SK-N-SH (cell line): Measurements from ENCODE around the gene DIS3L2. TPM values are rescaled to one million over a fixed set of nuclear protein-coding genes. Genes with fewer than 3 reads are reported as not detected.

ENCODE experiments used
- CTCF ChIA-PET: fragments of 300-600, 350-600 bp; formaldehyde crosslinking; extraction: SDS; loops from one replicate; lab custom pipeline; 2021; lab: Yijun Ruan, JAX
- POLR2A ChIA-PET: fragments of 350-600 bp; sonication (Branson Sonifier 250); formaldehyde crosslinking; extraction: SDS; loops from one replicate; lab custom pipeline; 2020; ENCODE audit warnings: antibody characterized with exemption, inconsistent platforms; lab: Yijun Ruan, JAX
- DNase-seq: peaks from one replicate; pipeline ENCODE4 v3.0.0; 2012
- H2AFZ ChIP-seq: fragments of 200-600 bp; sonication (generic); 2 replicates; pipeline ENCODE4 v1.8.1; 2016; ENCODE audit warnings: antibody characterized with exemption, mild to moderate bottlenecking, low read depth
- H3F3A ChIP-seq: fragments of 200-600 bp; sonication (generic); replicated peaks from 2 replicates; pipeline ENCODE3; 2016; ENCODE audit warnings: antibody characterized with exemption, mild to moderate bottlenecking; ENCODE audit not compliant: insufficient read depth
- H3K27ac ChIP-seq, 2 experiments: fragments of 200-500 bp in 1 of 2; fragments of 200-600 bp in 1 of 2; sonication (Bioruptor generic) in 1 of 2; sonication (generic), shearing (Covaris generic) in 1 of 2; 2 replicates each; pipeline versions ENCODE4 v1.5.1 to v1.6.1; 2014 to 2016; ENCODE audit warnings: low read depth in 2 of 2, inconsistent platforms in 1 of 2, low read length in 1 of 2, mild to moderate bottlenecking in 1 of 2, mixed read lengths in 1 of 2
- H3K27me3 ChIP-seq: fragments of 200-600 bp; sonication (generic), shearing (Covaris generic); 2 replicates; pipeline ENCODE4 v1.6.1; 2016; ENCODE audit warnings: mixed run types; ENCODE audit not compliant: insufficient read depth
- H3K36me3 ChIP-seq, 2 experiments: fragments of 200-500 bp in 1 of 2; fragments of 200-600 bp in 1 of 2; sonication (Bioruptor generic) in 1 of 2; sonication (generic) in 1 of 2; replicated peaks in 1 of 2; 2 replicates each; pipeline versions ENCODE3 to v1.5.1; 2014 to 2016; ENCODE audit warnings: low read length in 1 of 2, mild to moderate bottlenecking in 1 of 2; ENCODE audit not compliant: insufficient read depth in 2 of 2, control insufficient read depth in 1 of 2
- H3K4me1 ChIP-seq, 2 experiments: fragments of 200-500 bp in 1 of 2; fragments of 200-600 bp in 1 of 2; sonication (Bioruptor generic) in 1 of 2; sonication (generic), shearing (Covaris generic) in 1 of 2; 2 replicates each; pipeline versions ENCODE4 v1.5.1 to v1.6.1; 2014 to 2016; ENCODE audit warnings: low read depth in 1 of 2, low read length in 1 of 2, mixed run types in 1 of 2; ENCODE audit not compliant: insufficient read depth in 2 of 2, control insufficient read depth in 1 of 2
- H3K4me2 ChIP-seq: fragments of 200-600 bp; sonication (generic), shearing (Covaris generic); 2 replicates; pipeline ENCODE4 v1.6.1; 2017; ENCODE audit warnings: mixed run types
- H3K4me3 ChIP-seq, 2 experiments: fragments of 200-500 bp in 1 of 2; fragments of 200-600 bp in 1 of 2; sonication (Bioruptor generic) in 1 of 2; sonication (generic), shearing (Covaris generic) in 1 of 2; 2 replicates each; pipeline versions ENCODE4 v1.5.1 to v1.8.1; 2014 to 2016; ENCODE audit warnings: low read depth in 2 of 2, inconsistent platforms in 1 of 2, low read length in 1 of 2, mild to moderate bottlenecking in 1 of 2, mixed read lengths in 1 of 2, moderate library complexity in 1 of 2
- H3K79me2 ChIP-seq: fragments of 200-600 bp; sonication (generic); 2 replicates; pipeline ENCODE4 v1.8.1; 2017; ENCODE audit warnings: mild to moderate bottlenecking; ENCODE audit not compliant: insufficient read depth
- H3K9ac ChIP-seq: fragments of 200-600 bp; sonication (generic); 2 replicates; pipeline ENCODE4 v1.6.1; 2017; ENCODE audit warnings: mixed run types
- H3K9me2 ChIP-seq: fragments of 200-600 bp; sonication (generic); 2 replicates; pipeline ENCODE4 v1.6.1; 2017; ENCODE audit warnings: mixed run types
- H3K9me3 ChIP-seq: fragments of 200-600 bp; sonication (generic); 2 replicates; pipeline ENCODE4 v1.6.1; 2017; ENCODE audit warnings: mixed run types, mild to moderate bottlenecking, moderate library complexity
- H4K20me1 ChIP-seq: fragments of 200-600 bp; sonication (generic); 2 replicates; pipeline ENCODE4 v1.6.1; 2017; ENCODE audit warnings: mild to moderate bottlenecking, mixed run types; ENCODE audit not compliant: insufficient read depth
- ELF1 ChIP-seq: IDR thresholded peaks from 2 replicates; pipeline ENCODE4 v1.4.0; 2012
- EP300 ChIP-seq, 2 experiments: IDR thresholded peaks; 2 replicates each; pipeline versions ENCODE4 v1.4.0 to v1.6.1; 2012; ENCODE audit warnings: borderline replicate concordance in 1 of 2, low read depth in 1 of 2, low read length in 1 of 2
- EZH2phosphoT487 ChIP-seq: fragments of 200-600 bp; sonication (generic); IDR thresholded peaks from 2 replicates; pipeline ENCODE4 v1.6.1; 2017; ENCODE audit warnings: low read depth, mixed run types, mild to moderate bottlenecking, antibody characterized with exemption, moderate library complexity, borderline replicate concordance
- FOSL2 ChIP-seq: IDR thresholded peaks from 2 replicates; pipeline ENCODE4 v1.4.0; 2012; ENCODE audit warnings: low read depth, mild to moderate bottlenecking, moderate library complexity, borderline replicate concordance
- FOXJ3 ChIP-seq: sonication (generic); formaldehyde crosslinking; IDR thresholded peaks from 2 replicates; pipeline ENCODE4 v1.5.1; 2020; ENCODE audit warnings: mild to moderate bottlenecking, missing genetic modification reagents
- FOXM1 ChIP-seq: IDR thresholded peaks from 2 replicates; pipeline ENCODE4 v1.4.0; 2012; ENCODE audit warnings: low read depth, mild to moderate bottlenecking
- GABPA ChIP-seq: IDR thresholded peaks from 2 replicates; pipeline ENCODE4 v1.4.0; 2012; ENCODE audit warnings: low read depth, mild to moderate bottlenecking
- GATA2 ChIP-seq: sonication (generic); formaldehyde crosslinking; IDR thresholded peaks from 2 replicates; pipeline ENCODE4 v1.5.0; 2020; ENCODE audit warnings: mild to moderate bottlenecking, missing genetic modification reagents
- JUND ChIP-seq: IDR thresholded peaks from 2 replicates; pipeline ENCODE4 v1.4.0; 2012
- MXI1 ChIP-seq: IDR thresholded peaks from 2 replicates; pipeline ENCODE4 v1.6.1; 2012; ENCODE audit warnings: mild to moderate bottlenecking, low read depth, low read length, improper control_type of control experiment
- NRF1 ChIP-seq: IDR thresholded peaks from 2 replicates; pipeline ENCODE4 v1.6.1; 2012; ENCODE audit warnings: low read depth, mild to moderate bottlenecking, low read length
- POLR2AphosphoS5 ChIP-seq: IDR thresholded peaks from 2 replicates; pipeline ENCODE4 v1.6.1; 2012; ENCODE audit warnings: low read depth, low read length
- RAD21 ChIP-seq: IDR thresholded peaks from 2 replicates; pipeline ENCODE4 v1.6.1; 2012; ENCODE audit warnings: mild to moderate bottlenecking, low read length
- RCOR1 ChIP-seq: fragments of 150-350 bp; IDR thresholded peaks from 2 replicates; pipeline ENCODE4 v1.6.1; 2017; ENCODE audit warnings: antibody characterized with exemption, low read length
- REST ChIP-seq: IDR thresholded peaks from 2 replicates; pipeline ENCODE4 v1.6.1; 2012; ENCODE audit warnings: mild to moderate bottlenecking, low read depth, low read length, moderate library complexity
- RFX5 ChIP-seq: IDR thresholded peaks from 2 replicates; pipeline ENCODE4 v1.6.1; 2012; ENCODE audit warnings: mild to moderate bottlenecking, improper control_type of control experiment, low read length
- RXRA ChIP-seq: IDR thresholded peaks from 2 replicates; pipeline ENCODE4 v1.4.0; 2012; ENCODE audit warnings: low read depth, mild to moderate bottlenecking, borderline replicate concordance
- SIN3A ChIP-seq: IDR thresholded peaks from 2 replicates; pipeline ENCODE4 v1.6.1; 2012; ENCODE audit warnings: low read depth, mild to moderate bottlenecking, low read length, moderate library complexity, borderline replicate concordance
- SMC3 ChIP-seq: IDR thresholded peaks from 2 replicates; pipeline ENCODE4 v1.6.1; 2012; ENCODE audit warnings: low read depth, low read length, improper control_type of control experiment
- TAF1 ChIP-seq: IDR thresholded peaks from 2 replicates; pipeline ENCODE4 v1.6.1; 2012; ENCODE audit warnings: low read depth, mild to moderate bottlenecking, low read length, moderate library complexity, borderline replicate concordance
- TCF12 ChIP-seq: IDR thresholded peaks from 2 replicates; pipeline ENCODE4 v1.4.0; 2012
- USF2 ChIP-seq: fragments of 150-350 bp; IDR thresholded peaks from 2 replicates; pipeline ENCODE4 v1.6.1; 2017; ENCODE audit warnings: antibody characterized with exemption, low read length, low read depth, borderline replicate concordance
- WGBS: methylation state at CpG from one replicate; pipeline ENCODE4 v1.1.6; 2017; ENCODE audit warnings: low lambda C conversion rate; 5-methylcytosine and 5-hydroxymethylcytosine counted together
- polyA plus RNA-seq, 3 experiments: library from polyadenylated mRNA; depleted of rRNA; stranded (reverse); fragments of >200 nt; gene quantifications; 2 replicates each; pipeline ENCODE4 v1.2.3, GENCODE V29; 2012
- TF ChIP-seq, protein P1 (sequence below): IDR thresholded peaks from 2 replicates; pipeline ENCODE4 v1.4.0; 2012; ENCODE audit warnings: low read depth, borderline replicate concordance

The DIS3L2 gene
- polyA plus RNA-seq, 1 of the 3 experiments (the other 2 are of a cell fraction), result 17.9 TPM

DNA sequence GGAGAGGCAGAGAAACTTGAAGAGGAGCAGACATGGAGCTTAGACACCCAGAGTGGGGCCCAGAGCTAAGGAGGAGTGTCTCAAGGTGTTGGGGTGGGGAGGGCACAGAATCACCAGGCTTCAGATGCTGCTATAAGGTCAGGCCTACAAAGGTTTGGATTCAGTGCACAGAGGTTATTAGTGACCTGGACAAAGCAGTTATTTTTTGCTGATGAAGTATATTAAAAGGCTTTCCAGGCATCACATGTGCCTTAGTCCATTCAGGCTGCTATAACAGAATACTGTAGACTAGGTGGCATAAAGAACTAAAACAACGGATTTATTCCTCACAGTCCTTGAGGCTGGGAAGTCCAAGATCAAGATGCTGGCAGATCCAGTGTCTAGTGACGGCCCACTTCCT, 271.4 kb downstream of the DIS3L2 start:
- no peaks in the 10 kb centered on the region for H3K9me2 ChIP-seq
- ChIA-PET POLR2A (no interaction called here), CTCF (interaction anchor here (2.1 kb wide), 1 partner anchor 308 kb away, joined by 10 read pairs; the partner anchor contains the start of gene NPPC)
- no peak overlapping the region for H3K4me2 ChIP-seq
- H3K36me3 ChIP-seq, result no peaks in the 10 kb centered on the region
- DNase-seq, result no peak
- H3K27ac ChIP-seq, result no peak overlapping the region
- peaks cover 0 to 3% of the 10 kb centered on the region in 2 experiments; a peak in 1 of 4 replicates for H3K4me1 ChIP-seq
- no peaks in the 10 kb centered on the region for H3K79me2 ChIP-seq
- H3K4me3 ChIP-seq, result no peak overlapping the region
- H3K9me3 ChIP-seq, result no peaks in the 10 kb centered on the region
- H3K27me3 ChIP-seq, result no peaks in the 10 kb centered on the region
- no peak overlapping the region for H2AFZ ChIP-seq
- TF ChIP-seq, protein P1, sequence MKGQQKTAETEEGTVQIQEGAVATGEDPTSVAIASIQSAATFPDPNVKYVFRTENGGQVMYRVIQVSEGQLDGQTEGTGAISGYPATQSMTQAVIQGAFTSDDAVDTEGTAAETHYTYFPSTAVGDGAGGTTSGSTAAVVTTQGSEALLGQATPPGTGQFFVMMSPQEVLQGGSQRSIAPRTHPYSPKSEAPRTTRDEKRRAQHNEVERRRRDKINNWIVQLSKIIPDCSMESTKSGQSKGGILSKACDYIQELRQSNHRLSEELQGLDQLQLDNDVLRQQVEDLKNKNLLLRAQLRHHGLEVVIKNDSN, result no peak
- TF ChIP-seq FOSL2 (no peak), RFX5 (no peak), MXI1 (no peak), FOXM1 (no peak), GATA2 (CRISPR knock-in tag) (no peak), USF2 (no peak), TCF12 (no peak), EP300 (IDR thresholded peaks at IDR 0.05; ENCODE audit: borderline replicate concordance in 1 of 2, low read depth in 1 of 2, low read length in 1 of 2) (no peak), POLR2AphosphoS5 (no peak), GABPA (no peak), RXRA (no peak), JUND (no peak), RAD21 (no peak)
- WGBS, result 92% methylated on average over 2 of the region's 2 CpGs
- H3F3A ChIP-seq, result no peaks in the 10 kb centered on the region
- no peak overlapping the region for H3K9ac ChIP-seq
- no peaks in the 10 kb centered on the region for H4K20me1 ChIP-seq

- no peaks in the 10 kb centered on the region for H3K79me2 ChIP-seq
- H4K20me1 ChIP-seq, result no peaks in the 10 kb centered on the region
- no peak for DNase-seq
- no peaks in the 10 kb centered on the region for H3F3A ChIP-seq
- ChIA-PET POLR2A (no interaction called here), CTCF (interaction anchor here (0.5 to 0.6 kb wide), 2 partner anchors 36 to 207 kb away, joined by 3 read pairs; no protein-coding TSS in a partner anchor)
- no peaks in the 10 kb centered on the region for H3K27me3 ChIP-seq
- no peak overlapping the region for H3K4me2 ChIP-seq
- 94% methylated on average over 4 of the region's 4 CpGs for WGBS
- H3K9me2 ChIP-seq, result no peaks in the 10 kb centered on the region
- peaks cover 0 to 10% of the 10 kb centered on the region in 2 experiments for H3K36me3 ChIP-seq
- TF ChIP-seq REST, result no peak
- no peak for TF ChIP-seq FOXM1
- TF ChIP-seq EZH2phosphoT487, result no peak
- no peak for TF ChIP-seq RAD21
- no peak for TF ChIP-seq GABPA
- no peak for TF ChIP-seq RXRA
- no peak for TF ChIP-seq ELF1
- TF ChIP-seq TAF1, result no peak
- TF ChIP-seq NRF1, result no peak
- no peak for TF ChIP-seq FOXJ3
- TF ChIP-seq GATA2 (CRISPR knock-in tag), result no peak
- no peak for TF ChIP-seq FOSL2
- TF ChIP-seq SMC3, result no peak
- no peak for TF ChIP-seq RCOR1
- TF ChIP-seq MXI1, result no peak
- TF ChIP-seq SIN3A, result no peak
- TF ChIP-seq, all 33 proteins: peak for 0
- Histone ChIP-seq H3K4me1 (peaks cover 0 to 3% of the 10 kb centered on the region in 2 experiments; a peak in 1 of 4 replicates), H3K4me3 (no peak overlapping the region), H2AFZ (no peak overlapping the region), H3K27ac (no peak overlapping the region), H3K9me3 (no peaks in the 10 kb centered on the region), H3K9ac (no peak overlapping the region)
Observed at GRCh38 chr2:232234922-232235615, 273.6 kb downstream of the DIS3L2 start.
